OCI-LY3 (cell line): Measurements from ENCODE around the gene FAM234A.

Experiments used
- EZH2phosphoT487 ChIP-seq: fragments of 200-600 bp; shearing (Covaris generic); IDR thresholded peaks from 2 replicates; pipeline ENCODE4 v1.6.1; 2018; ENCODE audit warnings: antibody characterized with exemption, mixed run types, low read depth
- TF ChIP-seq, protein P1 (sequence below): fragments of 200-600, 300-600 bp; sonication (generic); IDR thresholded peaks from 2 replicates; pipeline ENCODE4 v1.5.1; 2014; ENCODE audit warnings: antibody characterized with exemption, low read length, low read depth

DNA sequence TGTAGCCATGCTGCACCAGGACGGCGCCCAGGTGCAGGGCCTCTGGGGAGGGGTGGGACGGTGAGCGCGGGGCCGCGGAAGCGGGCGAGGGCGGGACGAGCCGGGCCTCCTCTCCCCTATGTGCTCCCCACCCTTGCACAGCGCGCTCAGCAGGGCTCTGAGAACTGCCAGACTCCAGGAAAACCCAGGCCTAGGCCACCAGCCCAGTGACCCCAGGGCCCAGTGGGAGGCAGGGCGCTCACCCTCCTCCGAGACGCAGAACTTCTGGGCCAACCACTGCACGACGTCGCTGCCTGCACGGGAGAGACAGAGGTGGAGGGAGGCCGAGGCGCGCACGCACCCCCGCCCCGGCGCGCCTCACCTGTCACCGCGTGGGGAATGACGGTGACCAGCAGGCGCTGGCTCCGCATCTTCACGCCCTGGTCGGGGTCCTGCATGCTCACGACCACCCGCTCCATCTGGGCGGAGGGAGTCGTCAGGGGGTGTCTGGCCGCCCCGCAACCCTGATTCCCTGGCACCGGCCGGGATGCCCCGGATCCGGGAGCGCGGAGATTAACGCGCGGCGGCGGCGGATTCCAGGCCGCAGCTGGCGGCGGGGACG is 40.5 kb downstream of the FAM234A start:
- TF ChIP-seq, protein P1, sequence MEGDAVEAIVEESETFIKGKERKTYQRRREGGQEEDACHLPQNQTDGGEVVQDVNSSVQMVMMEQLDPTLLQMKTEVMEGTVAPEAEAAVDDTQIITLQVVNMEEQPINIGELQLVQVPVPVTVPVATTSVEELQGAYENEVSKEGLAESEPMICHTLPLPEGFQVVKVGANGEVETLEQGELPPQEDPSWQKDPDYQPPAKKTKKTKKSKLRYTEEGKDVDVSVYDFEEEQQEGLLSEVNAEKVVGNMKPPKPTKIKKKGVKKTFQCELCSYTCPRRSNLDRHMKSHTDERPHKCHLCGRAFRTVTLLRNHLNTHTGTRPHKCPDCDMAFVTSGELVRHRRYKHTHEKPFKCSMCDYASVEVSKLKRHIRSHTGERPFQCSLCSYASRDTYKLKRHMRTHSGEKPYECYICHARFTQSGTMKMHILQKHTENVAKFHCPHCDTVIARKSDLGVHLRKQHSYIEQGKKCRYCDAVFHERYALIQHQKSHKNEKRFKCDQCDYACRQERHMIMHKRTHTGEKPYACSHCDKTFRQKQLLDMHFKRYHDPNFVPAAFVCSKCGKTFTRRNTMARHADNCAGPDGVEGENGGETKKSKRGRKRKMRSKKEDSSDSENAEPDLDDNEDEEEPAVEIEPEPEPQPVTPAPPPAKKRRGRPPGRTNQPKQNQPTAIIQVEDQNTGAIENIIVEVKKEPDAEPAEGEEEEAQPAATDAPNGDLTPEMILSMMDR: no peak
- TF ChIP-seq EZH2phosphoT487: no peak
